DOHH2 (cell line): ENCODE data around the gene PTPRT.

Source experiments
- H3F3A ChIP-seq: fragments of 200-600 bp; sonication (generic), shearing (Covaris generic); 2 replicates; pipeline ENCODE4 v1.6.0; 2016; ENCODE audit warnings: antibody characterized with exemption, mild to moderate bottlenecking; ENCODE audit not compliant: control insufficient read depth, insufficient read depth
- H3K27ac ChIP-seq: fragments of 200-600 bp; sonication (generic); 2 replicates; pipeline ENCODE4 v1.5.1; 2014; ENCODE audit warnings: low read depth, mild to moderate bottlenecking, low read length, moderate library complexity
- H3K27me3 ChIP-seq: fragments of 200-600 bp; sonication (generic); 2 replicates; pipeline ENCODE4 v1.6.1; 2014; ENCODE audit warnings: mild to moderate bottlenecking, low read length, mixed read lengths; ENCODE audit not compliant: control insufficient read depth
- H3K36me3 ChIP-seq: fragments of 200-600 bp; sonication (generic); 2 replicates; pipeline ENCODE4 v1.6.1; 2014; ENCODE audit warnings: mild to moderate bottlenecking, low read length, moderate library complexity, mixed read lengths; ENCODE audit not compliant: control insufficient read depth
- H3K4me1 ChIP-seq: fragments of 200-600 bp; sonication (generic); 2 replicates; pipeline ENCODE4 v1.6.1; 2014; ENCODE audit warnings: mild to moderate bottlenecking, low read length, mixed read lengths; ENCODE audit not compliant: control insufficient read depth
- H3K4me2 ChIP-seq: fragments of 200-600 bp; sonication (generic); 2 replicates; pipeline ENCODE4 v1.6.0; 2014; ENCODE audit warnings: mild to moderate bottlenecking, low read length, moderate library complexity
- H3K4me3 ChIP-seq: fragments of 200-600 bp; sonication (generic); 2 replicates; pipeline ENCODE4 v1.5.1; 2014; ENCODE audit warnings: mild to moderate bottlenecking, low read length, mixed read lengths
- H3K79me2 ChIP-seq: fragments of 200-600 bp; sonication (generic); 2 replicates; pipeline ENCODE4 v1.6.1; 2014; ENCODE audit warnings: mild to moderate bottlenecking, low read length, mixed read lengths; ENCODE audit not compliant: control insufficient read depth
- H3K9me2 ChIP-seq: fragments of 200-600 bp; sonication (generic); replicated peaks from 2 replicates; pipeline ENCODE4 v1.6.1; 2014; ENCODE audit warnings: mild to moderate bottlenecking, low read length, mixed read lengths; ENCODE audit not compliant: control insufficient read depth
- H3K9me3 ChIP-seq: fragments of 200-600 bp; sonication (generic); 2 replicates; pipeline ENCODE4 v1.6.1; 2014; ENCODE audit warnings: antibody characterized with exemption, low read length, mixed read lengths; ENCODE audit not compliant: control insufficient read depth, insufficient read depth
- H4K20me1 ChIP-seq: fragments of 200-600 bp; sonication (generic); 2 replicates; pipeline ENCODE4 v1.6.0; 2014; ENCODE audit warnings: low read depth, mild to moderate bottlenecking, antibody characterized with exemption, low read length, moderate library complexity; ENCODE audit not compliant: control insufficient read depth, insufficient read depth
- CTCF ChIP-seq: fragments of 200-600 bp; sonication (generic); IDR thresholded peaks from one replicate; pipeline ENCODE4 v1.5.1; 2014; ENCODE audit warnings: antibody characterized with exemption, mild to moderate bottlenecking, low read depth, low read length; ENCODE audit not compliant: poor library complexity, severe bottlenecking
- EZH2phosphoT487 ChIP-seq: fragments of 200-600 bp; sonication (generic); IDR thresholded peaks from 2 replicates; pipeline ENCODE4 v1.6.1; 2017; ENCODE audit warnings: borderline replicate concordance, mild to moderate bottlenecking, antibody characterized with exemption, low read length, moderate library complexity, mixed read lengths

PTPRT gene

GRCh38 chr20:42936482-42936881, 253.2 kb downstream of the PTPRT start:
- H3K4me2 ChIP-seq: no peak overlapping the region

GRCh38 chr20:42924215-42924614, 265.5 kb downstream of the PTPRT start:
- Histone ChIP-seq H4K20me1 (no peaks in the 10 kb centered on the region), H3K4me1 (no peaks in the 10 kb centered on the region), H3K9me2 (no peaks in the 10 kb centered on the region), H3K27ac (no peak overlapping the region), H3F3A (no peaks in the 10 kb centered on the region), H3K27me3 (no peaks in the 10 kb centered on the region), H3K4me3 (no peak overlapping the region), H3K9me3 (no peaks in the 10 kb centered on the region), H3K36me3 (no peaks in the 10 kb centered on the region), H3K4me2 (no peak overlapping the region), H3K79me2 (no peaks in the 10 kb centered on the region)
- TF ChIP-seq CTCF: no peak
- no peak for TF ChIP-seq EZH2phosphoT487

More at GRCh38 chr20:42936482-42936881, 253.2 kb downstream of the PTPRT start:
- H3K27ac ChIP-seq: no peak overlapping the region
- no peaks in the 10 kb centered on the region for H3F3A ChIP-seq
- no peaks in the 10 kb centered on the region for H3K9me2 ChIP-seq
- no peaks in the 10 kb centered on the region for H3K27me3 ChIP-seq
- H3K79me2 ChIP-seq: no peaks in the 10 kb centered on the region
- no peaks in the 10 kb centered on the region for H3K9me3 ChIP-seq
- TF ChIP-seq CTCF (no peak), EZH2phosphoT487 (no peak)
- no peaks in the 10 kb centered on the region for H4K20me1 ChIP-seq
- H3K4me3 ChIP-seq: no peak overlapping the region
- H3K36me3 ChIP-seq: no peaks in the 10 kb centered on the region
- H3K4me1 ChIP-seq: no peaks in the 10 kb centered on the region

GRCh38 chr20:42923348-42923918, 266.3 kb downstream of the PTPRT start:
- H3K9me3 ChIP-seq: no peaks in the 10 kb centered on the region
- H3K4me2 ChIP-seq: no peak overlapping the region
- no peaks in the 10 kb centered on the region for H4K20me1 ChIP-seq
- no peaks in the 10 kb centered on the region for H3K27me3 ChIP-seq
- H3K9me2 ChIP-seq: no peaks in the 10 kb centered on the region
- no peaks in the 10 kb centered on the region for H3F3A ChIP-seq
- TF ChIP-seq EZH2phosphoT487 (no peak), CTCF (no peak)
- H3K4me1 ChIP-seq: no peaks in the 10 kb centered on the region
- H3K36me3 ChIP-seq: no peaks in the 10 kb centered on the region
- no peaks in the 10 kb centered on the region for H3K79me2 ChIP-seq
- no peak overlapping the region for H3K27ac ChIP-seq
- no peak overlapping the region for H3K4me3 ChIP-seq
